Esophagus muscularis mucosa (tissue), 4 donors: Measurements from ENCODE around the gene DCLK3. TPM values are rescaled to one million over a fixed set of nuclear protein-coding genes. Genes with fewer than 3 reads are reported as not detected.

ENCODE experiments used
- DNase-seq: peaks from one replicate; pipeline ENCODE4 v3.0.0-alpha.2; 2017; ENCODE audit errors: extremely low spot score
- H3K27ac ChIP-seq, 4 donors: fragments of 200-600 bp; sonication (generic); replicated peaks in 1 of 4; 1 replicate in 3 of 4; 2 replicates in 1 of 4; pipeline ENCODE4 v1.5.1; 2016 to 2019; ENCODE audit warnings: mild to moderate bottlenecking in 1 of 4
- H3K27me3 ChIP-seq, 4 donors: fragments of 200-600 bp; sonication (generic); one replicate each; pipeline versions ENCODE4 v1.5.1 to v1.6.0; 2016 to 2019
- H3K36me3 ChIP-seq, 4 donors: fragments of 200-600 bp; sonication (generic); one replicate each; pipeline ENCODE4 v1.5.1; 2016 to 2019
- H3K4me1 ChIP-seq, 4 donors: fragments of 200-600 bp; sonication (generic); one replicate each; pipeline ENCODE4 v1.5.1; 2016 to 2019
- H3K4me3 ChIP-seq, 4 donors: fragments of 200-600 bp; sonication (generic); 1 replicate in 2 of 4; 2 replicates in 2 of 4; pipeline ENCODE4 v1.5.1; 2016 to 2019; ENCODE audit warnings: mild to moderate bottlenecking in 4 of 4, moderate library complexity in 1 of 4
- H3K9me3 ChIP-seq, 4 donors: fragments of 200-600 bp; sonication (generic); 1 replicate in 3 of 4; 2 replicates in 1 of 4; pipeline ENCODE4 v1.5.1; 2016 to 2019
- EP300 ChIP-seq: sonication (generic); formaldehyde crosslinking; IDR thresholded peaks from one replicate; pipeline ENCODE4 v1.6.1; 2017; ENCODE audit warnings: antibody characterized with exemption
- POLR2A ChIP-seq: fragments of 450-650 bp; IDR thresholded peaks from one replicate; pipeline ENCODE4 v1.6.1; 2017; ENCODE audit warnings: antibody characterized with exemption, moderate library complexity, mild to moderate bottlenecking, low read depth
- POLR2AphosphoS5 ChIP-seq, 2 donors: sonication (generic); formaldehyde crosslinking; IDR thresholded peaks; one replicate each; pipeline ENCODE4 v1.6.1; 2017; ENCODE audit warnings: antibody characterized with exemption in 2 of 2
- WGBS: methylation state at CpG from one replicate; pipeline ENCODE4 v1.1.5; 2018; 5-methylcytosine and 5-hydroxymethylcytosine counted together
- intact Hi-C: fragments of 100-400 bp; cut with DNase I; formaldehyde crosslinking; loops from one replicate; pipeline ENCODE4 v1.15.1; 2023
- total RNA-seq, 4 donors: library from RNA; depleted of rRNA; stranded (reverse); fragments of >200 nt; gene quantifications; one replicate each; pipeline versions ENCODE4 v1.1.0 to v1.2.1, GENCODE V29; 2016
- TF ChIP-seq, protein P1 (sequence below), 3 experiments: fragments of 200-600 bp in 2 of 3; fragments of 450-650 bp in 1 of 3; sonication (generic) in 2 of 3; IDR thresholded peaks; one replicate each; pipeline ENCODE4 v1.5.1; 2017 to 2019; ENCODE audit warnings: antibody characterized with exemption in 3 of 3, mild to moderate bottlenecking in 2 of 3, moderate library complexity in 1 of 3

Gene DCLK3
- total RNA-seq, 4 donors from 2014 or later: under 0.01 to 0.33 (median 0.21) TPM

DNA sequence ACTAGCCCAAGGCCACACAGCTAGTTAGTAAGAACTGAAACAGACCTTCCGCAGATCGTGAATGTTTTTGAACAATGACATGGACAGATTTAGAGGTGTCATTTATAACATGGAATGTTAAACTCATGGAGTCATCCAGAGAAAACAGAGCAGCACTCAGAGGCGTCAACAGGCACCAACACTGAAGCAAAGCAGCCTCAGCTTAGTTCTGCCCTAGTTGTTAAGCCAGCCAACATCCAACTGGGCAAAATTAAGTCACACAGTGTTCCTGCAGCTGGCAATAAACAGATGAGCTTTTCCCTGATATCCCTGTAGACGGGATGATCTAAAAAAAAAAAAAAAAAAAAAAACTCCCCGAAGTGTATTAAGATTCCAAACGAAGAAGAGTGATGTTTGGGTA lies 13.6 kb downstream of the DCLK3 start:
- Histone ChIP-seq H3K4me3 (no peak overlapping the region), H3K27ac (no peak overlapping the region), H3K4me1 (no peaks in the 10 kb centered on the region), H3K27me3 (peaks cover 0 to 11% (median 0%) of the 10 kb centered on the region in 4 donors), H3K36me3 (no peaks in the 10 kb centered on the region), H3K9me3 (peaks cover 0 to 7% (median 4%) of the 10 kb centered on the region in 4 donors)
- TF ChIP-seq POLR2AphosphoS5 (IDR thresholded peaks at IDR 0.05) (no peak), EP300 (no peak), POLR2A (no peak)
- TF ChIP-seq, protein P1, sequence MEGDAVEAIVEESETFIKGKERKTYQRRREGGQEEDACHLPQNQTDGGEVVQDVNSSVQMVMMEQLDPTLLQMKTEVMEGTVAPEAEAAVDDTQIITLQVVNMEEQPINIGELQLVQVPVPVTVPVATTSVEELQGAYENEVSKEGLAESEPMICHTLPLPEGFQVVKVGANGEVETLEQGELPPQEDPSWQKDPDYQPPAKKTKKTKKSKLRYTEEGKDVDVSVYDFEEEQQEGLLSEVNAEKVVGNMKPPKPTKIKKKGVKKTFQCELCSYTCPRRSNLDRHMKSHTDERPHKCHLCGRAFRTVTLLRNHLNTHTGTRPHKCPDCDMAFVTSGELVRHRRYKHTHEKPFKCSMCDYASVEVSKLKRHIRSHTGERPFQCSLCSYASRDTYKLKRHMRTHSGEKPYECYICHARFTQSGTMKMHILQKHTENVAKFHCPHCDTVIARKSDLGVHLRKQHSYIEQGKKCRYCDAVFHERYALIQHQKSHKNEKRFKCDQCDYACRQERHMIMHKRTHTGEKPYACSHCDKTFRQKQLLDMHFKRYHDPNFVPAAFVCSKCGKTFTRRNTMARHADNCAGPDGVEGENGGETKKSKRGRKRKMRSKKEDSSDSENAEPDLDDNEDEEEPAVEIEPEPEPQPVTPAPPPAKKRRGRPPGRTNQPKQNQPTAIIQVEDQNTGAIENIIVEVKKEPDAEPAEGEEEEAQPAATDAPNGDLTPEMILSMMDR (IDR thresholded peaks at IDR 0.05): no peak
- no peak for DNase-seq
- WGBS: 64% methylated on average over 6 of the region's 6 CpGs
- intact Hi-C loops: no loop called here

DNA sequence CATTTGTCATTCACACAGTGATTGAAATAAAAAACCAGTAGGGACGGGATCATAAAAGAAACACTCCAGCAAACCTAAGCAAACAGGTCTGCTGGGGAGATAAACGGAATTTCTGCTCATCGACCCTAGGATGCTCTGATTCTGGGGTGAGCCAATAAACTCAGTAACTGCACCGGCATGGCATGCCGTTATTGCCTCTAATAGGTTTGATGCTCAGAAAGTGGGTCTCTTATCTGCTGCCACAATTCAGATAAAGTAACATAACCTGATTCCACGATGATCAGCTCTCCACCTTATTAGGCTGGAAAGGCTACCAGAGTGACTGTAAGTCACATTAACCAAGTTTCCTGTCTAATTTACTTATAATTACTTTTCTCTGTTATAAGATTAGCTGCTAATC lies 19.6 kb downstream of the DCLK3 start:
- no peak for DNase-seq
- Histone ChIP-seq H3K4me1 (no peaks in the 10 kb centered on the region), H3K27ac (no peak overlapping the region), H3K9me3 (peaks cover 0 to 7% (median 4%) of the 10 kb centered on the region in 4 donors), H3K36me3 (no peaks in the 10 kb centered on the region), H3K27me3 (no peaks in the 10 kb centered on the region), H3K4me3 (no peak overlapping the region)
- WGBS: 83% methylated on average over 4 of the region's 6 CpGs
- intact Hi-C loops: no loop called here
- TF ChIP-seq, protein P1 (IDR thresholded peaks at IDR 0.05): no peak

DNA sequence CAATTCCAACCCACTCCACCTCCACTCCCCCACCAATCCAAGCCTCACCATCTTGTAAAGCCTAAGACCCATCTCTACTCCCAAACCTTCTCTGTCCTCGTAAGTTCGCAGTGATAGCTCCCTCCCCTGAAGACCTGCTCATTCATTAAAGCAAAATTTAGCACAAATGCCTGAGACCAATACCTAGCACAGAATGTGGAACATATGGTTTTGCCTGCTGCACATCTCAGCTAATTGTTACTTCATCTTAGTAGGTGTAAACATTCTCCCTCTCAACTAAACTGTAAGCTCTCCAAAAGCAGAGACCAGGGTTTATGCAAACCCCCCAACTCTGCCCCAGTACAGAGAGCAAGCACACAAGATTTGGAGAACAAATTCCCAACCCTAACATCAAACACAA lies 20.5 kb downstream of the DCLK3 start:
- no peaks in the 10 kb centered on the region for H3K27me3 ChIP-seq
- H3K27ac ChIP-seq: no peak overlapping the region
- WGBS: 88% methylated on average over 2 of the region's 2 CpGs
- no peak for TF ChIP-seq POLR2A
- TF ChIP-seq, protein P1 (IDR thresholded peaks at IDR 0.05): no peak
- TF ChIP-seq EP300: no peak
- TF ChIP-seq POLR2AphosphoS5 (IDR thresholded peaks at IDR 0.05): no peak
- H3K9me3 ChIP-seq: peaks cover 0 to 7% (median 4%) of the 10 kb centered on the region in 4 donors
- no peaks in the 10 kb centered on the region for H3K4me1 ChIP-seq
- H3K4me3 ChIP-seq: no peak overlapping the region
- no peak for DNase-seq
- intact Hi-C loops: no loop called here
- H3K36me3 ChIP-seq: no peaks in the 10 kb centered on the region

DNA sequence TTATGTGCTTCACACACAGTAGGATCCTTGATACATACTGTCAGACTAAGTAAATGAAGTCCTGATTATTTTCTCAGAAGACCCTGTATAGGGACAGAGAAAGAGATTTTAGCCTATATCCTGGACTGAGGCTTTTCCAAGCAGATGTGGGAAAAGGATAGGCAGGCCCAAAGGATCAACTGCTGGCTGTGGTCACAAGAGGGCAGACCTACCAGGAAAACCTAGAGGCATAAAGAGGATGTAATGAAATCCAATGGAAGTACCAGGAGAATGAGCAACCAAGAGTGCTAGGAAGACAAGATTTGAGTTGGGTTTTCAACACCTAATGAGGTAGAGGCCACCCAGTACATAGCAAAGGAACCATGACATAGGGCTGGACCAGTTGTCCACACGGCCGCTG lies 23.1 kb downstream of the DCLK3 start:
- no peak for DNase-seq
- peaks cover 0 to 4% (median 0%) of the 10 kb centered on the region in 4 donors for H3K4me1 ChIP-seq
- intact Hi-C loops: no loop called here
- WGBS: 98% methylated on average over 2 of the region's 2 CpGs
- no peaks in the 10 kb centered on the region for H3K36me3 ChIP-seq
- H3K27ac ChIP-seq: no peak overlapping the region
- no peaks in the 10 kb centered on the region for H3K9me3 ChIP-seq
- no peaks in the 10 kb centered on the region for H3K27me3 ChIP-seq
- TF ChIP-seq POLR2A: no peak
- H3K4me3 ChIP-seq: no peak overlapping the region

DNA sequence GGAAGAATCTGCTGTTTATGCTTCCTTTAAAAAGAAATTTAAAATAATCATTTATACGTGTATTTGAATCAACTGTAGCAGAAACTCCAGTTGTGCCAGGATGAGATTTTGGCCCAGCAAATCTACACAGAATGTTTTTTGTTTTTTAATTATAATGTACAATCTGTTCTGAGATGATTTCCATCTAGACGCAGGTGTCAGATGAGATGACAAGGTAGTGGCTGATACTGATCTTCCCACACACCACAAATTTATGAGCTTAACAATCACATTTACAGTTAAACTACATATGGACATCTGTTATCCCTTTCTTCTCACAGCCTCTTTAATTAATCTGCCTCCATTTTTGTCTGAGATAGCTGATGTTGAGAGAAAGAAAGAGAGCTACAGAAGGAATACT lies 23.6 kb downstream of the DCLK3 start:
- 70% methylated on average over 2 of the region's 2 CpGs for WGBS
- Histone ChIP-seq H3K36me3 (no peaks in the 10 kb centered on the region), H3K27me3 (no peaks in the 10 kb centered on the region), H3K27ac (no peak overlapping the region), H3K4me3 (no peak overlapping the region), H3K4me1 (peaks cover 0 to 4% (median 0%) of the 10 kb centered on the region in 4 donors), H3K9me3 (no peaks in the 10 kb centered on the region)
- no peak for DNase-seq
- intact Hi-C loops: no loop called here
- TF ChIP-seq, protein P1 (IDR thresholded peaks at IDR 0.05): no peak
- no peak for TF ChIP-seq POLR2A
- no peak for TF ChIP-seq EP300
- TF ChIP-seq POLR2AphosphoS5 (IDR thresholded peaks at IDR 0.05): no peak
